CD4-positive, alpha-beta T cell treated with Interleukin-6 at 100 ng/mL for 8 hours (primary cell): Measurements from ENCODE around the gene PLIN1.

Experiments
- DNase-seq: peaks from one replicate; pipeline ENCODE4 v3.0.0-alpha.2; 2020; ENCODE audit warnings: mixed read lengths, low spot score

Gene PLIN1

GRCh38 chr15:89628806-89629715 is 50.1 kb downstream of the PLIN1 start:
- no peak for DNase-seq

GRCh38 chr15:89628301-89628700 is 50.9 kb downstream of the PLIN1 start:
- no peak for DNase-seq

GRCh38 chr15:89627256-89627970 is 51.8 kb downstream of the PLIN1 start:
- DNase-seq = no peak

- DNase-seq = no peak
Measured at GRCh38 chr15:89625716-89626115, 53.5 kb downstream of the PLIN1 start.

GRCh38 chr15:89623165-89623564 is 56.0 kb downstream of the PLIN1 start:
- DNase-seq = no peak

- no peak for DNase-seq
Measured at GRCh38 chr15:89621547-89621946, 57.6 kb downstream of the PLIN1 start.

GRCh38 chr15:89616228-89616627 is 62.9 kb downstream of the PLIN1 start:
- DNase-seq = no peak

GRCh38 chr15:89615135-89615534 is 64.0 kb downstream of the PLIN1 start:
- no peak for DNase-seq
